Esophagus squamous epithelium (tissue), 4 donors: Measurements from ENCODE around the gene MYBPC1.

ENCODE experiments used
- CTCF ChIP-seq, 6 experiments: fragments of 450-650 bp in 4 of 6; fragments of 200-600 bp in 2 of 6; sonication (generic) in 2 of 6; IDR thresholded peaks; one replicate each; pipeline ENCODE4 v1.5.1; 2016 to 2019; ENCODE audit warnings: antibody characterized with exemption in 6 of 6, mild to moderate bottlenecking in 4 of 6, moderate library complexity in 4 of 6
- POLR2A ChIP-seq, 4 donors: fragments of 450-650 bp; IDR thresholded peaks; one replicate each; pipeline ENCODE4 v1.6.1; 2017; ENCODE audit warnings: antibody characterized with exemption in 4 of 4, mild to moderate bottlenecking in 4 of 4, moderate library complexity in 3 of 4

DNA sequence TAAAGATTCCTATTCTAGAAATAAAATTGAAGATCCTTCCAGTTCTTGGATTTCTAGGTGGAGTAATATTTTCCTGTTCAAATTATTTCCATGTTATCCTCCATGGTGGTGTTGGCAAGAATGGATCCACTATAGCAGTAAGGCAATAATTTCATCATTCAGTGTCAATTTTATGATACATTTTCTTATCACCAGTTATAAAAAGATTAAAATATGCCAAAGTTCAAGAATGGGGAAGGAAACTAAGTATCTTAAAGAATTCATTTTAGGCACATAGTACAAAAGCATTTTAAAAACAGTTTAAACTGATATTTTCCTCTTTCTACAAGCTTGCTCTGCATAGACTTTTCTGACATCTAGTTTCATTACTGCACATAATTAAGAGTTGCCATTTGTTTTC, 125.3 kb downstream of the MYBPC1 start:
- TF ChIP-seq CTCF (IDR thresholded peaks at IDR 0.05) = no peak
- no peak for TF ChIP-seq POLR2A (IDR thresholded peaks at IDR 0.05)
